ENCODE results near the gene AUTS2. TPM values are rescaled to one million over a fixed set of nuclear protein-coding genes. Genes with fewer than 3 reads are reported as not detected.

Gene AUTS2
- total and polyA plus RNA-seq, 10 of the 15 experiments (the other 5 are each of a cell fraction or from before 2014, with no cell fraction given) = 6.4 to 55.6 (median 21.6) TPM

- in situ Hi-C loops (cut with MboI) = no loop called here
- intact Hi-C loops (cut with micrococcal nuclease; ENCODE audit: unreplicated experiment) = no loop called here
- TF ChIP-seq TARDBP (IDR thresholded peaks at IDR 0.05; ENCODE audit: borderline replicate concordance) (no peak), HCFC1 (IDR thresholded peaks at IDR 0.05; ENCODE audit: low read length) (no peak), PAX8 (IDR thresholded peaks at IDR 0.05) (no peak), ATF7 (IDR thresholded peaks at IDR 0.05; ENCODE audit: low read depth) (no peak), RELB (IDR thresholded peaks at IDR 0.05; ENCODE audit: low read depth) (no peak), NKRF (conservative IDR thresholded peaks at IDR 0.05) (no peak), CBFB (IDR thresholded peaks at IDR 0.05; ENCODE audit: low read depth) (no peak), SMC3 (IDR thresholded peaks at IDR 0.05; ENCODE audit: borderline replicate concordance, low read length) (no peak), SUZ12 (IDR thresholded peaks at IDR 0.05; ENCODE audit: unreplicated experiment) (no peak), IKZF2 (IDR thresholded peaks at IDR 0.05) (no peak), CEBPB (IDR thresholded peaks at IDR 0.05; ENCODE audit: borderline replicate concordance in 1 of 2, low read depth in 2 of 2, low read length in 2 of 2) (no peak), MLLT1 (IDR thresholded peaks at IDR 0.05) (no peak), ZNF207 (IDR thresholded peaks at IDR 0.05; ENCODE audit: borderline replicate concordance) (no peak), ZBED1 (IDR thresholded peaks at IDR 0.05; ENCODE audit: borderline replicate concordance) (no peak), NR2C1 (IDR thresholded peaks at IDR 0.05) (no peak), USF1 (IDR thresholded peaks at IDR 0.05; ENCODE audit: borderline replicate concordance, extremely low read length, insufficient read depth, low read depth, low read length) (no peak), POLR2AphosphoS5 (IDR thresholded peaks at IDR 0.05; ENCODE audit: low read length) (no peak)
Observed at GRCh38 chr7:70592171-70592570, 993.9 kb downstream of the AUTS2 start.

More at GRCh38 chr7:70592171-70592570, 993.9 kb downstream of the AUTS2 start:
- Histone ChIP-seq H3K27me3 (replicated peaks in 1 of 2; ENCODE audit: control insufficient read depth in 2 of 2, insufficient read depth in 2 of 2, low read length in 1 of 2) (no peaks in the 10 kb centered on the region), H3K4me1 (ENCODE audit: control insufficient read depth, insufficient read depth, low read length) (peaks cover 19% of the 10 kb centered on the region), H4K20me1 (ENCODE audit: control insufficient read depth, insufficient read depth) (no peaks in the 10 kb centered on the region), H3K79me2 (ENCODE audit: control insufficient read depth, insufficient read depth, low read length) (no peaks in the 10 kb centered on the region), H3K4me2 (ENCODE audit: control insufficient read depth, insufficient read depth) (no peak overlapping the region), H3K4me3 (no peak overlapping the region), H3K27ac (ENCODE audit: control insufficient read depth, insufficient read depth) (no peak overlapping the region), H3K9me3 (replicated peaks; ENCODE audit: control insufficient read depth, insufficient read depth, low read length) (no peaks in the 10 kb centered on the region), H3K9ac (ENCODE audit: control insufficient read depth, insufficient read depth, low read length) (no peak overlapping the region), H2AFZ (ENCODE audit: control insufficient read depth, low read depth, low read length) (no peak overlapping the region), H3K36me3 (ENCODE audit: control insufficient read depth in 2 of 2, insufficient read depth in 2 of 2, low read length in 1 of 2) (no peaks in the 10 kb centered on the region)
- POLR2A ChIA-PET = no interaction called here
- SMC1A ChIA-PET (ENCODE audit: uncharacterized antibody, unreplicated experiment) = no interaction called here
- WGBS (ENCODE audit: insufficient coverage, insufficient replicate concordance, low lambda C conversion rate, missing lambda C conversion rate) = 59% methylated on average over 4 of the region's 4 CpGs
- no peak for DNase-seq (ENCODE audit: low read depth, low spot score)
- ATAC-seq = no peak
- RAD21 ChIA-PET (ENCODE audit: unreplicated experiment) = no interaction called here
- FAIRE-seq = no peak
- BruUV-seq (replicated peaks) = no TSS peak
- CTCF ChIA-PET = no interaction called here

Data from GM12878 (cell line).